GM10266 (cell line): ENCODE data around the gene INPP5K.

Experiments used
- DNase-seq: peaks from one replicate; pipeline ENCODE4 v3.0.0; 2012; ENCODE audit errors: extremely low spot score
- TF ChIP-seq, protein P1 (sequence below): IDR thresholded peaks from 2 replicates; pipeline ENCODE4 v1.5.1; 2012; ENCODE audit warnings: mild to moderate bottlenecking, low read depth; ENCODE audit not compliant: control insufficient read depth, insufficient read depth; ENCODE audit errors: missing control alignments

INPP5K gene

DNA sequence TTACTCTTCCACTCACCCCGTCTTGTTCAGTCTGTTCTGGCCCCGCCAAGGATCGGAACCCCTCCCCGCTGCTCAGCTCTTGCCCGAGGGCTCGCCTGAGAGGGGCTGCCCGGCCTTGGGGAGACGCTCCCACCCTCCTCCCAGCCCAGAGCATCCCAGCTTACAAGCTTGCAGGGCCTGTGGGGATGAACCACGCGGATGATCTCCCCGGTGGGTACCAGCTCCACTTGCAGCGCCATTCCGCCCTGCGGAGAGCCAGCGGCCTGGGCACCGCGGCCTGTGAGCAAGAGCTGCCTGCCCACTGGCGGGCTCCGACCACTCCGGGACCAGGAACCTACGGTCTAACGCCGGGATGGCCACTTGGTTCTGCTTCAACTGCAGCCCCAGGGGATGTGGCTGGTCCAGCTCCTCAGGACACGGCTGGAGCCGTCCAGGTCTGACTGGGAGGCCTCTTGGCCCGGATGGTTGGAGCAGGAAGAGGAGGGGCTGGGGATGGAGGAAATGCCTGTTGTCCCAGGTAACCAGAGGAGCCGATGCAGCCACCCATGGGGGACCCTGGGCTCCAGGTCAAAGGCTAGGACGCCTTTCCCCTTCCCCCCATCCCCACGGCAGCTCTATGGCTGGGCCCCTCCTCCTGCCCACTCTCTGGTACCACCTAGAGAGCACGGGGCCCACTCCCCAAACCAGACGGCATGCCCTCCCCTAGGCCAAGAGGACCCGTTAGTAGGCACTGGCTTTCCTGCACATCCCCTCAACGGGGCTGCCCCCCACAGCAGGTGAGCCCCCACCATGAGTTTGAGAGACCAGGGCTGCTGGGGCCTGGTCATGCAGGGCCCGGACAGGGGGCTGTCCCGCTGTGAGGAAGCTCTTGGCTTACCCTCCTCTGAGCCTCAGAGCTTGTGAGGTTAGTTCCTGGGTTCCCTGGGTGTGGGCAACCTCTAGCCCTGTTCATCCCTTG, 23.9 kb downstream of the INPP5K start, which contains the start of gene MYO1C:
Gene MYO1C, minus strand, starts transcription at position 438 of the 958 bp plus-strand sequence. Its CDS starts 199 bp downstream, at position 239.
- TF ChIP-seq, protein P1, sequence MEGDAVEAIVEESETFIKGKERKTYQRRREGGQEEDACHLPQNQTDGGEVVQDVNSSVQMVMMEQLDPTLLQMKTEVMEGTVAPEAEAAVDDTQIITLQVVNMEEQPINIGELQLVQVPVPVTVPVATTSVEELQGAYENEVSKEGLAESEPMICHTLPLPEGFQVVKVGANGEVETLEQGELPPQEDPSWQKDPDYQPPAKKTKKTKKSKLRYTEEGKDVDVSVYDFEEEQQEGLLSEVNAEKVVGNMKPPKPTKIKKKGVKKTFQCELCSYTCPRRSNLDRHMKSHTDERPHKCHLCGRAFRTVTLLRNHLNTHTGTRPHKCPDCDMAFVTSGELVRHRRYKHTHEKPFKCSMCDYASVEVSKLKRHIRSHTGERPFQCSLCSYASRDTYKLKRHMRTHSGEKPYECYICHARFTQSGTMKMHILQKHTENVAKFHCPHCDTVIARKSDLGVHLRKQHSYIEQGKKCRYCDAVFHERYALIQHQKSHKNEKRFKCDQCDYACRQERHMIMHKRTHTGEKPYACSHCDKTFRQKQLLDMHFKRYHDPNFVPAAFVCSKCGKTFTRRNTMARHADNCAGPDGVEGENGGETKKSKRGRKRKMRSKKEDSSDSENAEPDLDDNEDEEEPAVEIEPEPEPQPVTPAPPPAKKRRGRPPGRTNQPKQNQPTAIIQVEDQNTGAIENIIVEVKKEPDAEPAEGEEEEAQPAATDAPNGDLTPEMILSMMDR: no peak
- DNase-seq: no peak

DNA sequence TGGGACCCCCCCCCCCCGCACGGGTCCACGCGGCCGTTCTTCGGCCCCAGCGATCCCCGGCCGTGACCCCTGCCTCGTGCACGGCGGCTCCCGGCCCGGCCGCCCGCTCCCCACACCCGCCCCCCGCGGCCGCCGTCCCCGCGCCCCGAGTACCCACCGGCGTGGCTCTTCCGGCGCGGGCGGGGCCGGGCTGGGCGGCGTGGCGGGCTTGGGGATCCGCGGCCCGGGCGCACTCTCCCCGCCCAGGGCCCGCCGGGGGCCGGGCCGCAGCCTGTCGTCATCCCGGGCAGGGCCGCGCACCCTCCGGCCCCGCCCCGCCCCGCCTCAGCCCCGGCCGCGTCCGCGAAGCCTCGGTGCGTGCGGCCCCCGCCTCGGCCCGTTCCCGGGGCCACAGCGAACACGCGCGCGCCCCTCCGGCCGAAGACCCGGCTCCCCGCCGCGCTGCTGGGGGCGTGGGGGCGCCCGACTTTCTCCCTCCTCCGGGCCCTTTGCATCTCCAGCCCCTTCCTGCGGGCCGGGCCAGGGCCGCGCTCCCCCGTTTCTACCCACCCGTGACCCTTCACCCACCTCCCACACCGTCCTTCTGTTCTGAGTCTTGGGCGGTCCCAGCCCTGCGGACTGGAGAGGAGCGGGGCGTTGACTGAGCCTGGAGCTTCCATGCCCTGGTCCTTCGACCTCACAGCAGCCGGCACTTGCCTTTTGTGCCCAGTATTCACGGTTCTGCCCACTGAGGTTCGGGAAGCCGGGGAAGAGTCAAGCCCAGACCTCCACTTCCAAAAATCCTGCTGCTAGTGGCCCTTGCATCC, 24.8 kb downstream of the INPP5K start:
- DNase-seq: peak; percentile 96

DNA sequence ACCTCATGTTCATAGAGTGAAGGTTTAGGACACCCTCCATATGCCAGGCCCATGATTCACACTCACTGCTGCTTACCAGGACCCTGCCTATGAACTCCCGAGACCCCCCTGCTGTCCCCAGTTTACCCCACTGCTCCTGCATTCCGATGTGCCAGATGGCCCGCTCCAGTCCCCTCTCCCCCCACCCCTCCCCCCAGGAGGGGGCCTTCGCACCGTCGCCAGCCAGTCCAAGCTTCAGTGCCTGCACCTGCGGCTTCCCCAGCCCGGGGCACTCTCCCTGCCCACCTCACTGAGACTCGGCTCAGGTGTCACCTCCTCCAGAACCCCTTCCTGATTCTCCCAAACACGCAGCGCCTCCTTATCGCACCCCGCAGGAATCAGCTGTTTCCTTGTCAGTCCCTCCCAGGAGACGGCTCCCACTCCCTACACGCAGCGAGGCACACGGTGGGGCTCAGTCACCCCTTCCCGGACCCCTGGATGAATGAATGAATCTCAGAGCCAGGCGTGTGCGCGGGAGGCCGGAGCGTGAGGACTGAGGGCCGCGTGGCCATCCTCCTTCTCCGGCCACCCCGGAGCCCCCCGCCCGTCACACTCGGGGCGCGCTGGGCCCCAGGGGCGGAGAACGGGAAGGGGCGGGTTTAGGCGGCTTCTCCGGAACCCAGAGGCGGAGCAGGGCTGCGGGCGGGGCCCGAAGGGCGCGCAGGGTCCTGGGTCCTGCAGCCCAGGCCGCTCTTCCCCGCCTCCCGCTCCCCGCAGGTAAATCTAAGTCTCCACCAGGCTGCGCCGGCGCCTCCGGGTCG, 25.6 kb downstream of the INPP5K start:
- DNase-seq: peak; percentile 96
- TF ChIP-seq, protein P1: no peak

More for the DNA sequence above, 24.8 kb downstream of the INPP5K start:
- TF ChIP-seq, protein P1: peak; percentile 4

DNA sequence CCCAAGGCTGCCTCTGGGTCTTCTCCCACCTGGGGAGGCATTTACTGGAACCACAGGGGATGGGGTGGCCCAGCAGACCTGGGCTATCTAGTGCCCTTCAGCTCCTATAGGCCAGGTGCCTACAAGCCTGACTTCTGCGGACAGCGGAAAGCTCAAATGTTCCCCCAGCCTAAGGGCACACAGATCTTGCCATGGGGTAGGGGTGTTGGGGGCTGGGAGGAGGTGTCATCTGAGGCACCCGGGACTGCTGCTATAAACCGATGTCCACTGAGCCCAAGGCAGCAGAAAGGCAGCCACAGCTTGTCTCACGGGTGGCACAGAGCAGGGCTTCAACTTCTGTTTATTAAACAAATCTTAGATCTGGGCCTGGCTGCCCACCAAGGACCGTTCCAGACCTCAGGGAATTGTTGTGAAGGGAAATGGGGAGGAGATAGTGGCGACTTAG, 27.6 kb downstream of the INPP5K start:
- TF ChIP-seq, protein P1: no peak
- DNase-seq: no peak

DNA sequence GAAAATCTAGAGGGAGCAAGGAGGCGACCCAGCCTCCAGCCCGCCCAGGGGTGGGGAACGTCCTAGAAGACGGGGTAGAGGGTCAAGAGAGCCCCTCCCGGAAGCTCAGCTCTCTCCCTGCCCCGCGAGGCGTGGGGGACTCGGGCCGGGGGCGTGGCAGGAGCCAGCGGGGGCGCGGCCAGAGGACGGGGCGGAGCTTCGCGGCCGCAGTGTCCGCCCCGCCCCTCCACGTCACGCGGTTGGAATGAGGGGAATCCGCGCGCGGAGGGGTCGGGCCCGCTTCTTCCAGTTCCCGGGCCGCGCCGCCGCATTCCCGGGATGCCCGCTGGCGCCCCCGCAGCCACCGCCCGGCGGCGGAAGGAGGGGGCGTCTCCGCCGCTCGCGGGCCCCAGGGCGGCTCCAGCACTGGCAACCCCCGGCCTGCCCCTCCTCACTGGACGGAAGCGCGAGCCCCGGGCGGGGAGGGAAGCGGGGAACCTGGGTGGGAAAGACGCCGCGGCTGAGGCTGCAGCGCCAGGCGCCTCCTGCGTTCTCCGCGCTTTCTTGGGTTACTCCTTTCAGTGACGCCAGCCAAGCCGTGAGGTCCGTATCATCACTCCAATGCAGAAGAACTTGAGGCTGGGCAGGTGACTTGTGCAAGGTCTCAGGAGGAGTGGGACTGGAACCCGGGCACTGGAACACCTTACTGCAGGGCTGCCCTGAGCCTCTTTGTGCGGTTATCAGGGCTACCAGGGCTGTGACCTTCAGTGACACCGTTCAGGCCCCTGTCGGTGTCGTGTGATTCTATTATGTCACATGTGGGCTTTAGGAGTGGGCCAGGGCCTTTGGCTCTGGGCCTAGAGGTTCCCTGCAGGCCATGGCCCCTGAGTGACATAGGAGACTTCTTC, 28.2 kb downstream of the INPP5K start:
- DNase-seq: peak; percentile 91
- TF ChIP-seq, protein P1: no peak
